GM12878 (cell line): ENCODE measurements around the gene CFAP99. TPM values are rescaled to one million over a fixed set of nuclear protein-coding genes. Genes with fewer than 3 reads are reported as not detected.

ENCODE experiments used
- ATAC-seq: fragments of 200-7000 bp; cut with Tn5 transposase; 3 replicates; pipeline ENCODE4 v1.9.1; 2020; ENCODE audit warnings: mild to moderate bottlenecking, moderate library complexity
- BruUV-seq: library from RNA; stranded (reverse); fragments of 400-500 nt; replicated peaks from 2 replicates; lab custom pipeline; 2021; lab: Mats Ljungman, UMichigan
- CTCF ChIA-PET: fragments of 300-600 bp; sonication (Branson Sonifier 250); formaldehyde crosslinking; extraction: SDS; loops from one replicate; lab custom pipeline; 2021; ENCODE audit warnings: inconsistent platforms; lab: Yijun Ruan, JAX
- POLR2A ChIA-PET: fragments of 350-600 bp; formaldehyde crosslinking; extraction: SDS; loops from one replicate; lab custom pipeline; 2021; ENCODE audit warnings: inconsistent platforms; lab: Charles Lee
- RAD21 ChIA-PET: fragments of 300-600 bp; sonication (Branson Sonifier 250); formaldehyde crosslinking; loops from one replicate; lab custom pipeline; 2023; ENCODE audit warnings: antibody characterized with exemption; ENCODE audit not compliant: unreplicated experiment; lab: Charles Lee
- SMC1A ChIA-PET: fragments of 300-600 bp; sonication (Branson Sonifier 250); formaldehyde crosslinking; loops from one replicate; lab custom pipeline; 2023; ENCODE audit not compliant: unreplicated experiment, uncharacterized antibody; lab: Charles Lee
- DNase-seq: peaks from one replicate; pipeline ENCODE4 v3.0.0-alpha.2; 2011; ENCODE audit warnings: low read depth, low spot score
- FAIRE-seq: peaks from 3 replicates; lab custom pipeline; 2011; peaks lifted over from hg19 to GRCh38; lab: Jason Lieb, UNC
- H2AFZ ChIP-seq: 2 replicates; pipeline ENCODE4 v1.6.0; 2011; ENCODE audit warnings: low read depth, low read length, control low read depth; ENCODE audit not compliant: control insufficient read depth
- H3K27ac ChIP-seq: 2 replicates; pipeline ENCODE4 v1.5.1; 2011; ENCODE audit warnings: control low read depth; ENCODE audit not compliant: control insufficient read depth, insufficient read depth
- H3K27me3 ChIP-seq, 2 experiments: replicated peaks in 1 of 2; 2 replicates each; pipeline versions ENCODE4 v1.6.0 to v1.6.1; 2011; ENCODE audit warnings: low read length in 1 of 2; ENCODE audit not compliant: control insufficient read depth in 2 of 2, insufficient read depth in 2 of 2
- H3K36me3 ChIP-seq, 2 experiments: 2 replicates each; pipeline ENCODE4 v1.5.1; 2011; ENCODE audit warnings: low read length in 1 of 2; ENCODE audit not compliant: control insufficient read depth in 2 of 2, insufficient read depth in 2 of 2
- H3K4me1 ChIP-seq: 2 replicates; pipeline ENCODE4 v1.6.1; 2011; ENCODE audit warnings: mild to moderate bottlenecking, low read length, moderate library complexity, mixed read lengths; ENCODE audit not compliant: control insufficient read depth, insufficient read depth
- H3K4me2 ChIP-seq: 2 replicates; pipeline ENCODE4 v1.6.0; 2011; ENCODE audit warnings: control low read depth; ENCODE audit not compliant: control insufficient read depth, insufficient read depth
- H3K4me3 ChIP-seq: fragments of 200-600 bp; sonication (generic); 2 replicates; pipeline ENCODE4 v1.5.1; 2016
- H3K79me2 ChIP-seq: 2 replicates; pipeline ENCODE4 v1.6.0; 2011; ENCODE audit warnings: low read length; ENCODE audit not compliant: control insufficient read depth, insufficient read depth
- H3K9ac ChIP-seq: 2 replicates; pipeline ENCODE4 v1.8.0; 2011; ENCODE audit warnings: low read length, control low read depth, mixed read lengths; ENCODE audit not compliant: control insufficient read depth, insufficient read depth
- H3K9me3 ChIP-seq: replicated peaks from 3 replicates; pipeline ENCODE4 v1.5.1; 2011; ENCODE audit warnings: mild to moderate bottlenecking, low read length; ENCODE audit not compliant: control insufficient read depth, insufficient read depth
- H4K20me1 ChIP-seq: 2 replicates; pipeline ENCODE4 v1.6.0; 2011; ENCODE audit not compliant: control insufficient read depth, insufficient read depth
- HCFC1 ChIP-seq: fragments of 150-350 bp; IDR thresholded peaks from 2 replicates; pipeline ENCODE4 v1.6.1; 2014; ENCODE audit warnings: low read length
- POLR2AphosphoS2 ChIP-seq: IDR thresholded peaks from 2 replicates; pipeline ENCODE4 v1.6.1; 2011; ENCODE audit warnings: low read depth, mild to moderate bottlenecking, low read length, improper control_type of control experiment, moderate library complexity
- RELA ChIP-seq: fragments of 450-650 bp; IDR thresholded peaks from 2 replicates; pipeline ENCODE4 v1.8.0; 2014; ENCODE audit warnings: borderline replicate concordance; ENCODE audit not compliant: partially characterized antibody
- SREBF2 ChIP-seq: IDR thresholded peaks from 2 replicates; pipeline ENCODE4 v1.6.1; 2012; ENCODE audit warnings: mild to moderate bottlenecking, low read length
- STAT1 ChIP-seq: fragments of 450-650 bp; conservative IDR thresholded peaks from 2 replicates; pipeline ENCODE4 v1.6.1; 2014; ENCODE audit warnings: antibody characterized with exemption, mild to moderate bottlenecking
- TBL1XR1 ChIP-seq: IDR thresholded peaks from 2 replicates; pipeline ENCODE4 v1.6.1; 2012; ENCODE audit warnings: low read depth, low read length, improper control_type of control experiment
- WGBS: methylation state at CpG from one replicate; pipeline ENCODE4 v1.1.6; 2016; ENCODE audit warnings: low lambda C conversion rate; ENCODE audit not compliant: insufficient replicate concordance, insufficient coverage; ENCODE audit errors: missing lambda C conversion rate; 5-methylcytosine and 5-hydroxymethylcytosine counted together
- in situ Hi-C: fragments of 300-500 bp; cut with MboI; formaldehyde crosslinking; loops from 9 replicates; pipeline ENCODE4 v1.14.3; 2018; ENCODE audit warnings: mixed read lengths
- intact Hi-C: fragments of 100-400 bp; cut with micrococcal nuclease; formaldehyde crosslinking; loops from one replicate; pipeline ENCODE4 v1.14.2; 2022; ENCODE audit not compliant: unreplicated experiment
- polyA plus RNA-seq, 11 experiments: library from polyadenylated mRNA; depleted of rRNA in 4 of 11; unstranded in 6 of 11; stranded (reverse) in 5 of 11; fragments of >200 nt; fragmentation: Nextera tagmentation in 4 of 11; fragmentation: Illumina TruSeq in 1 of 11; extraction: Ambion mirVana in 4 of 11; extraction: Trizol in 1 of 11; gene quantifications; 1 replicate in 1 of 11; 2 replicates in 10 of 11; pipeline versions ENCODE4 v1.2.1 to v1.2.3, GENCODE V29; 2011 to 2016; ENCODE audit warnings: inconsistent platforms in 2 of 11, missing spikeins in 2 of 11, low read depth in 1 of 11
- total RNA-seq, 4 experiments: library from RNA; depleted of rRNA in 3 of 4; stranded (reverse); fragments of >200 nt in 3 of 4; fragmentation: Illumina TruSeq in 1 of 4; extraction: Trizol in 1 of 4; gene quantifications; 2 replicates each; pipeline versions ENCODE4 v1.2.1 to v1.2.3, GENCODE V29; 2013 to 2021
- TF ChIP-seq, protein P1 (sequence below): fragments of 450-650 bp; IDR thresholded peaks from 2 replicates; pipeline ENCODE4 v1.6.1; 2017; ENCODE audit warnings: low read depth, mild to moderate bottlenecking, moderate library complexity
- TF ChIP-seq, protein P2 (sequence below): IDR thresholded peaks from 2 replicates; pipeline ENCODE4 v1.6.1; 2012; ENCODE audit warnings: improper control_type of control experiment, low read depth, low read length; ENCODE audit not compliant: insufficient replicate concordance

The CFAP99 gene
- total and polyA plus RNA-seq, 10 of the 15 experiments (the other 5 are each of a cell fraction or from before 2014, with no cell fraction given), result not detected

DNA sequence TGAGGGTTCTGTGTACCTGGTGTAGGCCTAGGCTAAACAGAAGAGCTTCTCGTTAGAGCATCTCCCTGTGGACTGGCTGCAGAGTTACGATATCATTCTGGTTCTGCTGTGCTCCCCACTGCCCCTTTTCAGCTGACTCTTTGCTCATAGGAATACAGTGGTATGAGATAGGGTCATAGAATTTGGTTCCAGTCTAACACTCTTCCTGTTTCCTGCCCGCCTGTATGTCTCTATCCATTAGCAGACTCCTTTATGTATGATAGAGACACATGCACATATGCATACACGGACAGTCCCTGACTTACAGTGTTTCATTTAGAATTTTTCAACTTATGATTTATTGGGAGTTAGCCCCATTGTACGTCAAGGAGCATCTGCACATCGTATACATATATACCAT is 65.4 kb downstream of the CFAP99 start:
- no peak for DNase-seq
- in situ Hi-C loops, result no loop called here
- H3K9ac ChIP-seq, result no peak overlapping the region
- ChIA-PET SMC1A (interaction anchor here (0.5 to 12.4 kb wide), 8 partner anchors 9 to 364 kb away, joined by 3 to 113 read pairs (median 4); partner anchors contain the start of gene RNF4), RAD21 (interaction anchor here (1.2 to 8.0 kb wide), 4 partner anchors 12 to 52 kb away, joined by 3 to 51 read pairs (median 26); partner anchors contain the start of genes FAM193A and RNF4), POLR2A (interaction anchor here (1.6 to 9.1 kb wide), 2 partner anchors 9 to 14 kb away, joined by 3 to 80 read pairs; partner anchors contain the start of gene RNF4), CTCF (interaction anchor here (1.0 to 3.3 kb wide), 3 partner anchors 13 to 29 kb away, joined by 3 to 11 read pairs (median 3); no protein-coding TSS in a partner anchor)
- H3K79me2 ChIP-seq, result peaks cover 99% of the 10 kb centered on the region
- no peak for FAIRE-seq
- H3K4me1 ChIP-seq, result peaks cover 84% of the 10 kb centered on the region
- no peak overlapping the region for H2AFZ ChIP-seq
- no TSS peak for BruUV-seq
- H3K9me3 ChIP-seq, result no peaks in the 10 kb centered on the region
- H3K27ac ChIP-seq, result no peak overlapping the region
- intact Hi-C loops, result loop anchor here (2.0 kb wide), 1 partner anchor 15 kb away; no protein-coding TSS in a partner anchor
- no peaks in the 10 kb centered on the region for H3K27me3 ChIP-seq
- peaks cover 42% of the 10 kb centered on the region for H4K20me1 ChIP-seq
- no peak for ATAC-seq
- no peak overlapping the region for H3K4me3 ChIP-seq
- WGBS, result 53% methylated on average over 6 of the region's 6 CpGs
- no peak for TF ChIP-seq RELA
- TF ChIP-seq SREBF2, result no peak
- TF ChIP-seq, protein P1, sequence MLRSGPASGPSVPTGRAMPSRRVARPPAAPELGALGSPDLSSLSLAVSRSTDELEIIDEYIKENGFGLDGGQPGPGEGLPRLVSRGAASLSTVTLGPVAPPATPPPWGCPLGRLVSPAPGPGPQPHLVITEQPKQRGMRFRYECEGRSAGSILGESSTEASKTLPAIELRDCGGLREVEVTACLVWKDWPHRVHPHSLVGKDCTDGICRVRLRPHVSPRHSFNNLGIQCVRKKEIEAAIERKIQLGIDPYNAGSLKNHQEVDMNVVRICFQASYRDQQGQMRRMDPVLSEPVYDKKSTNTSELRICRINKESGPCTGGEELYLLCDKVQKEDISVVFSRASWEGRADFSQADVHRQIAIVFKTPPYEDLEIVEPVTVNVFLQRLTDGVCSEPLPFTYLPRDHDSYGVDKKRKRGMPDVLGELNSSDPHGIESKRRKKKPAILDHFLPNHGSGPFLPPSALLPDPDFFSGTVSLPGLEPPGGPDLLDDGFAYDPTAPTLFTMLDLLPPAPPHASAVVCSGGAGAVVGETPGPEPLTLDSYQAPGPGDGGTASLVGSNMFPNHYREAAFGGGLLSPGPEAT, result no peak
- TF ChIP-seq STAT1, result no peak
- TF ChIP-seq, protein P2, sequence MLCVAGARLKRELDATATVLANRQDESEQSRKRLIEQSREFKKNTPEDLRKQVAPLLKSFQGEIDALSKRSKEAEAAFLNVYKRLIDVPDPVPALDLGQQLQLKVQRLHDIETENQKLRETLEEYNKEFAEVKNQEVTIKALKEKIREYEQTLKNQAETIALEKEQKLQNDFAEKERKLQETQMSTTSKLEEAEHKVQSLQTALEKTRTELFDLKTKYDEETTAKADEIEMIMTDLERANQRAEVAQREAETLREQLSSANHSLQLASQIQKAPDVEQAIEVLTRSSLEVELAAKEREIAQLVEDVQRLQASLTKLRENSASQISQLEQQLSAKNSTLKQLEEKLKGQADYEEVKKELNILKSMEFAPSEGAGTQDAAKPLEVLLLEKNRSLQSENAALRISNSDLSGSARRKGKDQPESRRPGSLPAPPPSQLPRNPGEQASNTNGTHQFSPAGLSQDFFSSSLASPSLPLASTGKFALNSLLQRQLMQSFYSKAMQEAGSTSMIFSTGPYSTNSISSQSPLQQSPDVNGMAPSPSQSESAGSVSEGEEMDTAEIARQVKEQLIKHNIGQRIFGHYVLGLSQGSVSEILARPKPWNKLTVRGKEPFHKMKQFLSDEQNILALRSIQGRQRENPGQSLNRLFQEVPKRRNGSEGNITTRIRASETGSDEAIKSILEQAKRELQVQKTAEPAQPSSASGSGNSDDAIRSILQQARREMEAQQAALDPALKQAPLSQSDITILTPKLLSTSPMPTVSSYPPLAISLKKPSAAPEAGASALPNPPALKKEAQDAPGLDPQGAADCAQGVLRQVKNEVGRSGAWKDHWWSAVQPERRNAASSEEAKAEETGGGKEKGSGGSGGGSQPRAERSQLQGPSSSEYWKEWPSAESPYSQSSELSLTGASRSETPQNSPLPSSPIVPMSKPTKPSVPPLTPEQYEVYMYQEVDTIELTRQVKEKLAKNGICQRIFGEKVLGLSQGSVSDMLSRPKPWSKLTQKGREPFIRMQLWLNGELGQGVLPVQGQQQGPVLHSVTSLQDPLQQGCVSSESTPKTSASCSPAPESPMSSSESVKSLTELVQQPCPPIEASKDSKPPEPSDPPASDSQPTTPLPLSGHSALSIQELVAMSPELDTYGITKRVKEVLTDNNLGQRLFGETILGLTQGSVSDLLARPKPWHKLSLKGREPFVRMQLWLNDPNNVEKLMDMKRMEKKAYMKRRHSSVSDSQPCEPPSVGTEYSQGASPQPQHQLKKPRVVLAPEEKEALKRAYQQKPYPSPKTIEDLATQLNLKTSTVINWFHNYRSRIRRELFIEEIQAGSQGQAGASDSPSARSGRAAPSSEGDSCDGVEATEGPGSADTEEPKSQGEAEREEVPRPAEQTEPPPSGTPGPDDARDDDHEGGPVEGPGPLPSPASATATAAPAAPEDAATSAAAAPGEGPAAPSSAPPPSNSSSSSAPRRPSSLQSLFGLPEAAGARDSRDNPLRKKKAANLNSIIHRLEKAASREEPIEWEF, result no peak
- TF ChIP-seq POLR2AphosphoS2, result no peak
- TF ChIP-seq TBL1XR1, result no peak
- TF ChIP-seq HCFC1, result no peak
- H3K36me3 ChIP-seq, result peaks cover 6 to 18% of the 10 kb centered on the region in 2 experiments
- H3K4me2 ChIP-seq, result peak overlapping the region; percentile 91
